K562 (cell line): ENCODE data around the gene SCPEP1. TPM values are rescaled to one million over a fixed set of nuclear protein-coding genes. Genes with fewer than 3 reads are reported as not detected.

Source experiments
- ATAC-seq: fragments of 200-7000 bp; cut with Tn5 transposase; 3 replicates; pipeline ENCODE4 v1.9.1; 2020; ENCODE audit warnings: moderate library complexity
- BruUV-seq: library from RNA; stranded (reverse); fragments of 400-500 nt; replicated peaks from 2 replicates; lab custom pipeline; 2021; lab: Mats Ljungman, UMichigan
- CTCF ChIA-PET: fragments of 300-600 bp; formaldehyde crosslinking; extraction: SDS; loops from one replicate; lab custom pipeline; 2021; ENCODE audit warnings: low intra/inter-chr PET ratio; lab: Yijun Ruan, JAX
- POLR2A ChIA-PET: fragments of 300-600, 350-650 bp; sonication (Branson Sonifier 250); formaldehyde crosslinking; extraction: SDS; loops from one replicate; lab custom pipeline; 2021; ENCODE audit warnings: antibody characterized with exemption, inconsistent platforms; lab: Yijun Ruan, JAX
- DNase-seq, 4 experiments: peaks; one replicate each; pipeline versions ENCODE4 v3.0.0 to v3.0.0-alpha.2; 2011 to 2018; ENCODE audit warnings: low spot score in 3 of 4, mixed read lengths in 3 of 4; ENCODE audit errors: extremely low read depth in 1 of 4
- FAIRE-seq: peaks from 2 replicates; lab custom pipeline; 2011; peaks lifted over from hg19 to GRCh38; lab: Jason Lieb, UNC
- H2AFZ ChIP-seq: 2 replicates; pipeline ENCODE4 v1.6.0; 2011; ENCODE audit warnings: low read depth, low read length, control low read depth, inconsistent platforms
- H3K27ac ChIP-seq: fragments of 200-600 bp; 3 replicates; pipeline ENCODE4 v1.8.0; 2011; ENCODE audit warnings: low read depth, mild to moderate bottlenecking, control low read depth, inconsistent platforms, low read length, moderate library complexity, mixed read lengths; ENCODE audit errors: extremely low read depth
- H3K27me3 ChIP-seq, 2 experiments: fragments of 300-600 bp in 1 of 2; 2 replicates in 1 of 2; 3 replicates in 1 of 2; pipeline versions ENCODE4 v1.6.0 to v1.8.0; 2011; ENCODE audit warnings: inconsistent platforms in 2 of 2, low read length in 2 of 2, mild to moderate bottlenecking in 1 of 2, mixed read lengths in 1 of 2, moderate library complexity in 1 of 2; ENCODE audit not compliant: control insufficient read depth in 2 of 2, insufficient read depth in 2 of 2
- H3K36me3 ChIP-seq: fragments of 300-600 bp; 3 replicates; pipeline ENCODE4 v1.8.0; 2011; ENCODE audit warnings: mild to moderate bottlenecking, low read length, inconsistent platforms; ENCODE audit not compliant: control insufficient read depth, insufficient read depth
- H3K4me1 ChIP-seq, 2 experiments: fragments of 200-600 bp in 1 of 2; replicated peaks in 1 of 2; 2 replicates in 1 of 2; 3 replicates in 1 of 2; pipeline versions ENCODE4 v1.5.1 to v1.8.0; 2011; ENCODE audit warnings: inconsistent platforms in 2 of 2, low read length in 2 of 2, mild to moderate bottlenecking in 1 of 2, mixed read lengths in 1 of 2, moderate library complexity in 1 of 2; ENCODE audit not compliant: control insufficient read depth in 2 of 2, insufficient read depth in 2 of 2
- H3K4me2 ChIP-seq: 2 replicates; pipeline ENCODE4 v1.6.1; 2011; ENCODE audit warnings: low read length, control low read depth, inconsistent platforms, mixed read lengths; ENCODE audit not compliant: insufficient read depth
- H3K4me3 ChIP-seq: fragments of 200-600 bp; sonication (generic), shearing (Covaris generic); 2 replicates; pipeline ENCODE4 v1.5.1; 2016; ENCODE audit warnings: control low read depth, inconsistent platforms
- H3K79me2 ChIP-seq: fragments of 200-600 bp; 3 replicates; pipeline ENCODE4 v1.8.0; 2011; ENCODE audit warnings: low read length, inconsistent platforms; ENCODE audit not compliant: control insufficient read depth, insufficient read depth
- H3K9ac ChIP-seq, 2 experiments: 2 replicates each; pipeline versions ENCODE4 v1.6.0 to v1.6.1; 2011; ENCODE audit warnings: low read depth in 2 of 2, low read length in 2 of 2, control low read depth in 1 of 2, inconsistent platforms in 1 of 2, mild to moderate bottlenecking in 1 of 2, mixed read lengths in 1 of 2; ENCODE audit not compliant: insufficient read depth in 1 of 2
- H3K9me1 ChIP-seq: one replicate; pipeline ENCODE4 v1.6.0; 2011; ENCODE audit warnings: inconsistent platforms, mild to moderate bottlenecking, low read length, moderate library complexity; ENCODE audit not compliant: control insufficient read depth, insufficient read depth
- H3K9me3 ChIP-seq: replicated peaks from 2 replicates; pipeline ENCODE4 v1.5.1; 2011; ENCODE audit warnings: low read depth, low read length, inconsistent platforms; ENCODE audit not compliant: control insufficient read depth, insufficient read depth
- H4K20me1 ChIP-seq: replicated peaks from 2 replicates; pipeline ENCODE4 v1.6.1; 2011; ENCODE audit warnings: low read length, inconsistent platforms, mixed read lengths; ENCODE audit not compliant: control insufficient read depth, insufficient read depth
- CAMTA2 ChIP-seq: fragments of 250-450 bp; sonication (Bioruptor Pico); conservative IDR thresholded peaks from 2 replicates; pipeline ENCODE4 v1.5.1; 2022
- CCAR2 ChIP-seq: fragments of 200-400 bp; formaldehyde crosslinking; IDR thresholded peaks from 2 replicates; pipeline ENCODE4 v1.6.1; 2017; ENCODE audit warnings: mild to moderate bottlenecking, low read depth, low read length
- CREM ChIP-seq: IDR thresholded peaks from 2 replicates; pipeline ENCODE4 v1.6.1; 2014; ENCODE audit warnings: antibody characterized with exemption, low read depth
- MAFG ChIP-seq: fragments of 450-650 bp; conservative IDR thresholded peaks from 2 replicates; pipeline ENCODE4 v1.6.1; 2016; ENCODE audit warnings: missing genetic modification characterization, missing compliant biosample characterization
- U2AF1 ChIP-seq: fragments of 200-400 bp; formaldehyde crosslinking; optimal IDR thresholded peaks from 2 replicates; pipeline ENCODE3; 2017; ENCODE audit warnings: mild to moderate bottlenecking, low read depth, low read length, moderate library complexity
- ZNF212 ChIP-seq: fragments of 450-650 bp; formaldehyde crosslinking; IDR thresholded peaks from 2 replicates; pipeline ENCODE4 v1.4.0; 2020; ENCODE audit warnings: mild to moderate bottlenecking
- whole genome bisulfite sequencing: fragments of 100-300 bp; shearing (Covaris generic); methylation state at CpG from one replicate; pipeline ENCODE4 v1.1.6; 2016; ENCODE audit warnings: low coverage, mixed read lengths; ENCODE audit not compliant: insufficient coverage; ENCODE audit errors: missing lambda C conversion rate; 5-methylcytosine and 5-hydroxymethylcytosine counted together
- in situ Hi-C: fragments of 300-500 bp; cut with MboI; formaldehyde crosslinking; loops from 4 replicates; pipeline ENCODE4 v1.15.0; 2018; ENCODE audit warnings: inconsistent platforms, mixed read lengths
- intact Hi-C: fragments of 100-400 bp; cut with micrococcal nuclease; formaldehyde crosslinking; loops from 2 replicates; pipeline ENCODE4 v1.14.2; 2022
- polyA plus RNA-seq, 8 experiments: library from polyadenylated mRNA; depleted of rRNA in 4 of 8; stranded (reverse) in 5 of 8; unstranded in 3 of 8; fragments of >200 nt; fragmentation: Nextera tagmentation in 2 of 8; fragmentation: Illumina TruSeq in 1 of 8; extraction: Ambion mirVana in 2 of 8; extraction: Trizol in 1 of 8; gene quantifications; 2 replicates each; pipeline versions ENCODE4 v1.2.1 to v1.2.3, GENCODE V29; 2011 to 2014; ENCODE audit warnings: inconsistent platforms in 1 of 8, missing spikeins in 1 of 8
- total RNA-seq, 7 experiments: library from RNA; depleted of rRNA in 6 of 7; stranded (reverse); fragments of >200 nt in 6 of 7; fragmentation: Illumina TruSeq in 2 of 7; extraction: Trizol in 2 of 7; gene quantifications; 2 replicates each; pipeline versions ENCODE4 v1.2.1 to v1.2.3, GENCODE V29; 2011 to 2021; ENCODE audit warnings: low replicate concordance in 1 of 7
- TF ChIP-seq, protein P1 (sequence below): IDR thresholded peaks from 2 replicates; pipeline ENCODE4 v1.6.1; 2014; ENCODE audit warnings: antibody characterized with exemption
- TF ChIP-seq, protein P2 (sequence below): fragments of 250-450 bp; sonication (Bioruptor Pico); IDR thresholded peaks from 2 replicates; pipeline ENCODE4 v1.5.0; 2021; ENCODE audit warnings: mild to moderate bottlenecking, moderate library complexity

SCPEP1 gene
- total and polyA plus RNA-seq, 9 of the 15 experiments (the other 6 are each of a cell fraction or from before 2014, with no cell fraction given): 5.1 to 14.8 (median 7.2) TPM

DNA sequence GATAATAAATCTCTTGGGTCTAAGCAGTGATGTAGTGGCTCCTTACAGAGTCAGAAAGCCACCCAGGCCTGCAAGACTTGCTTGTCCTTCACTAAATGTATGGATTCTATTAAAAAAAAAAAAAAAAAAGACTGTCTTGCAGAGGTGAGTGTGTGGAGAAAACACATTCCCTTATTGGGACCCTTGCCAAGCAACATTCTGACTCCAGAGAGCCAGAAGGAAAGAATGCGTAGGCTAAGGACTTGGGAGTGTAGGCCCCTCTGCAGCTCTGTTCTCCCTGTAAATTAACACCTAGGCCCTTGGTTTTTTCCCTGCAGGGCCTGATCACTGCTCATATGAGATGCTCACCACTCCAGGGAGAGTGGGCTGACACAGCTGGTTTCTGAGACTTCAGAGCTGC, 17.8 kb downstream of the SCPEP1 start:
- H3K79me2 ChIP-seq: no peaks in the 10 kb centered on the region
- no peaks in the 10 kb centered on the region for H3K9me1 ChIP-seq
- FAIRE-seq: no peak
- POLR2A ChIA-PET: interaction anchor here (0.7 kb wide), 1 partner anchor 10 kb away, joined by 3 read pairs; no protein-coding TSS in a partner anchor
- no peak for DNase-seq
- TF ChIP-seq, protein P1, sequence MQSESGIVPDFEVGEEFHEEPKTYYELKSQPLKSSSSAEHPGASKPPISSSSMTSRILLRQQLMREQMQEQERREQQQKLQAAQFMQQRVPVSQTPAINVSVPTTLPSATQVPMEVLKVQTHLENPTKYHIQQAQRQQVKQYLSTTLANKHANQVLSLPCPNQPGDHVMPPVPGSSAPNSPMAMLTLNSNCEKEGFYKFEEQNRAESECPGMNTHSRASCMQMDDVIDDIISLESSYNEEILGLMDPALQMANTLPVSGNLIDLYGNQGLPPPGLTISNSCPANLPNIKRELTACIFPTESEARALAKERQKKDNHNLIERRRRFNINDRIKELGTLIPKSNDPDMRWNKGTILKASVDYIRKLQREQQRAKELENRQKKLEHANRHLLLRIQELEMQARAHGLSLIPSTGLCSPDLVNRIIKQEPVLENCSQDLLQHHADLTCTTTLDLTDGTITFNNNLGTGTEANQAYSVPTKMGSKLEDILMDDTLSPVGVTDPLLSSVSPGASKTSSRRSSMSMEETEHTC: no peak
- no peak for TF ChIP-seq CREM
- TF ChIP-seq CCAR2: no peak
- TF ChIP-seq U2AF1: no peak
- no peak for TF ChIP-seq MAFG
- TF ChIP-seq, protein P2, sequence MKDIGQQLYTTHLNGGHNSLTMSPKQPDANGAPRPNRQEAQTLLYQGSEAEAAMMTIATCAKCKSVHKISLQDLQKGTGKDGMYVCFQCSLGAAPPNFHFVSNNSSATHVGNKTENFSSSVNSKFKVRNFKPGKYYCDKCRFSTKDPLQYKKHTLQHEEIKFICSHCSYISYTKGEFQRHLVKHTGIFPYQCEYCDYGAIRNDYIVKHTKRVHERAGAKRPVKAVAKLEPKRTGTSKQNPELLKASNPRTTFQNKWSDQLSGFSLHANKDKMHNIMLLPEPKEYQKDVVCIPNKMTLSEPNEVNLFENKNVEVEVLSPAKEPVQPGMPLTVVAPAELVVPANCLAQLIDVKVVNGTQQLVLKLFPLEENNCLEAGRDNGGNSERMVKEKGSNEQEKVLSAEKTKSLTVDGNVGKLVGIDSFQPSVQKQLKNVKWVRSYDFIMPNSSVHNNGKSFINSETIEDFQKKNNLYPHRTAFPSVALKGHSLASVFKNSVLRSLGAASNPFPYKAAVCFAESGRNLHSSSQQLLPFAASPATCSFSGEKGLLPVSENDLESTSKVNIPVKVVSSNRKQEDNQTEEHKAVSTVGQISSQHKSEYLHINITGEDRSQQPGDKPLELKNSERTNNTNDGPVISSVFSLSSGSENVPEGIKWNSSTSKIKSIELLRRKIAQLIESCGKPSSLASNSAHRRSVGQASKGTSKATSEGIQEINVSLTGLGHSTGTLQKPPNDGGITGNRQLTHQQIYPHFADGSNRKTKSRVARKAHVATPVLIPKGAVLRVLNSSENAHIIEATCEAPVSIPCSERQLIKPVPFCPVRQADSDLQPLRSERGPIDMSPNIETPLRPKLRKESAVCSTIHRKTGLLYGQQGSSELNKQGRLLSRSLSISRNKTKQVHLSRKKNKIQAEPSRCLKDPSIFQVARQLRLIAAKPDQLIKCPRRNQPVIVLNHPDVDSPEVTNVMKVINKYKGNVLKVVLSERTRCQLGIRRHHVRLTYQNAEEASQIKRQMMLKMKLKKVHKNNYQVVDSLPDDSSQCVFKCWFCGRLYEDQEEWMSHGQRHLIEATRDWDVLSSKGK (CRISPR knock-in tag): no peak
- no peak for TF ChIP-seq CAMTA2
- TF ChIP-seq ZNF212: no peak
- no peak overlapping the region for H2AFZ ChIP-seq
- H3K27ac ChIP-seq: no peak overlapping the region
- BruUV-seq: no TSS peak
- H3K4me3 ChIP-seq: no peak overlapping the region
- CTCF ChIA-PET: no interaction called here
- H3K9me3 ChIP-seq: no peaks in the 10 kb centered on the region
- no peaks in the 10 kb centered on the region for H4K20me1 ChIP-seq
- H3K27me3 ChIP-seq: no peaks in the 10 kb centered on the region
- no peaks in the 10 kb centered on the region; the same call in 2 of the 3 replicates for H3K36me3 ChIP-seq
- ATAC-seq: no peak
- no peak overlapping the region for H3K4me2 ChIP-seq
- 0 out of 5 replicates have a peak, but pooled peaks cover 0 to 3% of the 10 kb centered on the region in 2 experiments for H3K4me1 ChIP-seq
- H3K9ac ChIP-seq: no peak overlapping the region
- intact Hi-C loops (no loop called here), in situ Hi-C loops (no loop called here)
- 93% methylated on average over 1 of the region's 1 CpG for WGBS
